ENCODE measurements around the gene FBXL13.

DNA sequence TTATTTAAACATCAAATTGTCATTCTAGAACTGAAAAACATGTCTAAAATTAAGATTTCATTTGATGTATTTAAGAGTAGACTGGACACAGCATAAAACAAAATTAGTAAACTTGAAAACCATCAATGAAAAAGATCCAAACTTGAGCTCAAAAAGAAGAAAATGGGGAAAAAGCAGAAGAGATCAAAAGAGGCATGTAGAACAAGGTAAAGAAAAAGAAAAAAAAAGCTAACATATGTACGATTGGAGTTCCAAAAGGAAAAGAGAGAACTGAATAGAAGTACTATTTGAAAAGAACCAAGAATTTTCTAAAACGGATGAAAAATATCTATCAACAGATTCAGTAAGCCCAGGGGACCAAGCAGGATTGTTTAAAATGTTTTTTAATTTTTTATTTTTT is 3.6 kb downstream of the FBXL13 start:
- no peak for TF ChIP-seq SIN3A (conservative IDR thresholded peaks at IDR 0.05 in 1 of 2, IDR thresholded peaks at IDR 0.05 in 1 of 2; ENCODE audit: low read depth in 1 of 2, low read length in 2 of 2)
- TF ChIP-seq, protein P1, sequence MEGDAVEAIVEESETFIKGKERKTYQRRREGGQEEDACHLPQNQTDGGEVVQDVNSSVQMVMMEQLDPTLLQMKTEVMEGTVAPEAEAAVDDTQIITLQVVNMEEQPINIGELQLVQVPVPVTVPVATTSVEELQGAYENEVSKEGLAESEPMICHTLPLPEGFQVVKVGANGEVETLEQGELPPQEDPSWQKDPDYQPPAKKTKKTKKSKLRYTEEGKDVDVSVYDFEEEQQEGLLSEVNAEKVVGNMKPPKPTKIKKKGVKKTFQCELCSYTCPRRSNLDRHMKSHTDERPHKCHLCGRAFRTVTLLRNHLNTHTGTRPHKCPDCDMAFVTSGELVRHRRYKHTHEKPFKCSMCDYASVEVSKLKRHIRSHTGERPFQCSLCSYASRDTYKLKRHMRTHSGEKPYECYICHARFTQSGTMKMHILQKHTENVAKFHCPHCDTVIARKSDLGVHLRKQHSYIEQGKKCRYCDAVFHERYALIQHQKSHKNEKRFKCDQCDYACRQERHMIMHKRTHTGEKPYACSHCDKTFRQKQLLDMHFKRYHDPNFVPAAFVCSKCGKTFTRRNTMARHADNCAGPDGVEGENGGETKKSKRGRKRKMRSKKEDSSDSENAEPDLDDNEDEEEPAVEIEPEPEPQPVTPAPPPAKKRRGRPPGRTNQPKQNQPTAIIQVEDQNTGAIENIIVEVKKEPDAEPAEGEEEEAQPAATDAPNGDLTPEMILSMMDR (IDR thresholded peaks at IDR 0.05; ENCODE audit: control extremely low read depth in 1 of 3, insufficient read depth in 1 of 3, low read depth in 1 of 3, low read length in 3 of 3), result no peak

Data from H1 (cell line).